SK-N-SH treated with all-trans-retinoic acid at 6 μM for 48 hours (cell line): ENCODE results near the gene DDAH1.
A peak's percentile ranks its signal among the peaks of the same experiment; 100 is the strongest.

Source experiments
- ATAC-seq: fragments of 200-7000 bp; cut with Tn5 transposase; 3 replicates; pipeline ENCODE4 v1.9.1; 2020; ENCODE audit warnings: mild to moderate bottlenecking, moderate library complexity
- BACH2 ChIP-seq: fragments of 250-450 bp; sonication (Bioruptor Pico); IDR thresholded peaks from 2 replicates; pipeline ENCODE4 v1.9.0; 2021; ENCODE audit warnings: mild to moderate bottlenecking, borderline replicate concordance
- CREB5 ChIP-seq: fragments of 250-450 bp; sonication (Bioruptor Pico); IDR thresholded peaks from 2 replicates; pipeline ENCODE4 v1.5.1; 2020; ENCODE audit warnings: low read depth, mild to moderate bottlenecking, moderate library complexity
- CSDC2 ChIP-seq: fragments of 250-450 bp; sonication (Bioruptor Pico); IDR thresholded peaks from 2 replicates; pipeline ENCODE4 v1.5.0; 2020; ENCODE audit warnings: mild to moderate bottlenecking, moderate library complexity
- ESRRG ChIP-seq: fragments of 250-450 bp; sonication (Bioruptor Pico); IDR thresholded peaks from 2 replicates; pipeline ENCODE4 v1.6.1; 2021; ENCODE audit warnings: mild to moderate bottlenecking
- GLIS3 ChIP-seq: fragments of 250-450 bp; sonication (Bioruptor Pico); IDR thresholded peaks from 2 replicates; pipeline ENCODE4 v1.5.0; 2020; ENCODE audit warnings: mild to moderate bottlenecking, moderate library complexity
- ISL1 ChIP-seq: fragments of 250-450 bp; sonication (Bioruptor Pico); IDR thresholded peaks from 2 replicates; pipeline ENCODE4 v2.1.2; 2022; ENCODE audit warnings: mild to moderate bottlenecking, moderate library complexity
- OSR1 ChIP-seq: fragments of 250-450 bp; sonication (Bioruptor Pico); IDR thresholded peaks from 2 replicates; pipeline ENCODE4 v1.8.0; 2022; ENCODE audit warnings: moderate library complexity, mild to moderate bottlenecking, inconsistent platforms
- PATZ1 ChIP-seq: fragments of 250-450 bp; sonication (Bioruptor Pico); IDR thresholded peaks from 2 replicates; pipeline ENCODE4 v1.8.0; 2020; ENCODE audit warnings: mild to moderate bottlenecking, moderate library complexity, borderline replicate concordance
- POU6F1 ChIP-seq: fragments of 250-450 bp; sonication (Bioruptor Pico); IDR thresholded peaks from 2 replicates; pipeline ENCODE4 v1.8.0; 2021; ENCODE audit warnings: low read depth, mild to moderate bottlenecking, moderate library complexity, borderline replicate concordance
- PPARA ChIP-seq: fragments of 250-450 bp; sonication (Bioruptor Pico); IDR thresholded peaks from 2 replicates; pipeline ENCODE4 v1.5.0; 2020; ENCODE audit warnings: mild to moderate bottlenecking, borderline replicate concordance
- RARB ChIP-seq: fragments of 250-450 bp; sonication (Bioruptor Pico); IDR thresholded peaks from 2 replicates; pipeline ENCODE4 v1.8.0; 2021; ENCODE audit warnings: mild to moderate bottlenecking, moderate library complexity
- SNAI2 ChIP-seq: fragments of 250-450 bp; sonication (Bioruptor Pico); IDR thresholded peaks from 2 replicates; pipeline ENCODE4 v1.5.0; 2020; ENCODE audit warnings: mild to moderate bottlenecking, moderate library complexity
- TCF4 ChIP-seq: fragments of 250-450 bp; sonication (Bioruptor Pico); IDR thresholded peaks from 2 replicates; pipeline ENCODE4 v1.8.0; 2021; ENCODE audit warnings: mild to moderate bottlenecking, moderate library complexity, borderline replicate concordance
- TOX ChIP-seq: fragments of 250-450 bp; sonication (Bioruptor Pico); IDR thresholded peaks from 2 replicates; pipeline ENCODE4 v1.8.0; 2021; ENCODE audit warnings: mild to moderate bottlenecking, moderate library complexity, borderline replicate concordance
- TSHZ2 ChIP-seq: fragments of 250-450 bp; sonication (Bioruptor Pico); IDR thresholded peaks from 2 replicates; pipeline ENCODE4 v1.5.0; 2020; ENCODE audit warnings: mild to moderate bottlenecking, moderate library complexity
- ZC3H10 ChIP-seq: fragments of 250-450 bp; sonication (Bioruptor Pico); IDR thresholded peaks from 2 replicates; pipeline ENCODE4 v1.5.1; 2021; ENCODE audit warnings: mild to moderate bottlenecking, moderate library complexity
- ZFP3 ChIP-seq: fragments of 250-450 bp; sonication (Bioruptor Pico); IDR thresholded peaks from 2 replicates; pipeline ENCODE4 v1.5.0; 2020; ENCODE audit warnings: mild to moderate bottlenecking, moderate library complexity
- ZFP30 ChIP-seq: fragments of 450-650 bp; formaldehyde crosslinking; IDR thresholded peaks from 2 replicates; pipeline ENCODE4 v1.5.0; 2022; ENCODE audit warnings: mild to moderate bottlenecking, moderate library complexity
- ZNF565 ChIP-seq: fragments of 450-650 bp; formaldehyde crosslinking; conservative IDR thresholded peaks from 2 replicates; pipeline ENCODE4 v1.5.0; 2020; ENCODE audit warnings: low read depth, mild to moderate bottlenecking, moderate library complexity
- ZNF70 ChIP-seq: fragments of 450-650 bp; formaldehyde crosslinking; IDR thresholded peaks from 2 replicates; pipeline ENCODE4 v1.5.0; 2020; ENCODE audit warnings: mild to moderate bottlenecking, moderate library complexity
- ZNF8 ChIP-seq: fragments of 450-650 bp; formaldehyde crosslinking; IDR thresholded peaks from 2 replicates; pipeline ENCODE4 v1.5.0; 2020; ENCODE audit warnings: mild to moderate bottlenecking, moderate library complexity

The DDAH1 gene

GRCh38 chr1:85368073-85368770, 96.7 kb downstream of the DDAH1 start:
- no peak for ATAC-seq
- TF ChIP-seq BACH2 (CRISPR knock-in tag) (no peak), ZFP30 (CRISPR knock-in tag) (no peak), ISL1 (CRISPR knock-in tag) (no peak), TOX (no peak), ZNF8 (no peak), OSR1 (CRISPR knock-in tag) (no peak), CSDC2 (CRISPR knock-in tag) (no peak), PATZ1 (CRISPR knock-in tag) (no peak), SNAI2 (CRISPR knock-in tag) (no peak), RARB (CRISPR knock-in tag) (no peak), ZNF565 (CRISPR knock-in tag) (no peak), PPARA (CRISPR knock-in tag) (no peak), TSHZ2 (no peak), TCF4 (CRISPR knock-in tag) (no peak), CREB5 (CRISPR knock-in tag) (no peak), ESRRG (CRISPR knock-in tag) (no peak), POU6F1 (CRISPR knock-in tag) (no peak), GLIS3 (CRISPR knock-in tag) (no peak), ZC3H10 (no peak)
- TF ChIP-seq, all 23 proteins: peak for 0

GRCh38 chr1:85366391-85367170, 98.4 kb downstream of the DDAH1 start:
- TF ChIP-seq ZNF8 (no peak), ESRRG (CRISPR knock-in tag) (no peak), ZFP3 (CRISPR knock-in tag) (peak; percentile 80; the same call in 1 of the 2 replicates), ZNF70 (CRISPR knock-in tag) (no peak), CREB5 (CRISPR knock-in tag) (peak; percentile 75; the same call in 1 of the 2 replicates), ZC3H10 (no peak), ISL1 (CRISPR knock-in tag) (peak; percentile 75), CSDC2 (CRISPR knock-in tag) (peak; percentile 96), RARB (CRISPR knock-in tag) (no peak)
- ATAC-seq, result peak; percentile 88
